PFSK-1 (cell line): ENCODE measurements around the gene AKR7A3.

ENCODE experiments used
- FOXP2 ChIP-seq: optimal IDR thresholded peaks from 2 replicates; pipeline ENCODE3; 2011; ENCODE audit warnings: borderline replicate concordance, control low read depth, inconsistent platforms; ENCODE audit not compliant: insufficient read depth; ENCODE audit errors: extremely low read length, extremely low read depth
- POLR2AphosphoS5 ChIP-seq: IDR thresholded peaks from 2 replicates; pipeline ENCODE4 v1.6.1; 2012; ENCODE audit warnings: low read depth, mild to moderate bottlenecking, control low read depth, low read length, moderate library complexity
- REST ChIP-seq, 2 experiments: IDR thresholded peaks; 2 replicates each; pipeline versions ENCODE4 v1.6.1 to v1.8.0; 2011 to 2012; ENCODE audit warnings: low read depth in 2 of 2, low read length in 2 of 2, control low read depth in 1 of 2, inconsistent platforms in 1 of 2, mild to moderate bottlenecking in 1 of 2, moderate library complexity in 1 of 2; ENCODE audit not compliant: insufficient read depth in 1 of 2
- SIN3A ChIP-seq: IDR thresholded peaks from 2 replicates; pipeline ENCODE4 v1.6.1; 2012; ENCODE audit warnings: mild to moderate bottlenecking, low read length, moderate library complexity, borderline replicate concordance; ENCODE audit not compliant: insufficient read depth
- TAF1 ChIP-seq: IDR thresholded peaks from 2 replicates; pipeline ENCODE4 v1.6.1; 2012; ENCODE audit warnings: low read length, control low read depth, borderline replicate concordance; ENCODE audit not compliant: insufficient read depth

AKR7A3 gene

DNA sequence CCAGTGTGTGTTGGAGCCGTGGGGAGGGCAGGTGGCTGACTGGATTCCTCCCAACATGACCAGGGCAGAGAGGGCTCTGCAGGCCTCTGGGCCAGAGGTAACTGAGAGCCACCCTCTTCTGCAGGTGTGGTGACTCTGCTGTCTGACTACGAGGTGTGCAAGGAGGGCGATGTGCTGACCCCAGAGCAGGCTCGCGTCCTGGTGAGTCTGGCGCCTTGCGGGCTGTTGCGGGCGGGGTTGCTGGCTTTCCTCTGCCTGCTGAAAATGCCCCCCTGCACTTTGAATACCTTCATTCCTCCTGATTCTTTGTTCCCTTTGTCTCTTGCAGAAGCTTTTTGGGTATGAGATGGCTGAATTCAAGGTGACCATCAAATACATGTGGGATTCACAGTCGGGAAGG is 30.2 kb downstream of the AKR7A3 start:
- TF ChIP-seq POLR2AphosphoS5, result no peak
- TF ChIP-seq REST (IDR thresholded peaks at IDR 0.05; ENCODE audit: insufficient read depth in 1 of 2, low read depth in 2 of 2, low read length in 2 of 2), result no peak
- TF ChIP-seq FOXP2, result no peak
- TF ChIP-seq TAF1, result no peak
- no peak for TF ChIP-seq SIN3A

DNA sequence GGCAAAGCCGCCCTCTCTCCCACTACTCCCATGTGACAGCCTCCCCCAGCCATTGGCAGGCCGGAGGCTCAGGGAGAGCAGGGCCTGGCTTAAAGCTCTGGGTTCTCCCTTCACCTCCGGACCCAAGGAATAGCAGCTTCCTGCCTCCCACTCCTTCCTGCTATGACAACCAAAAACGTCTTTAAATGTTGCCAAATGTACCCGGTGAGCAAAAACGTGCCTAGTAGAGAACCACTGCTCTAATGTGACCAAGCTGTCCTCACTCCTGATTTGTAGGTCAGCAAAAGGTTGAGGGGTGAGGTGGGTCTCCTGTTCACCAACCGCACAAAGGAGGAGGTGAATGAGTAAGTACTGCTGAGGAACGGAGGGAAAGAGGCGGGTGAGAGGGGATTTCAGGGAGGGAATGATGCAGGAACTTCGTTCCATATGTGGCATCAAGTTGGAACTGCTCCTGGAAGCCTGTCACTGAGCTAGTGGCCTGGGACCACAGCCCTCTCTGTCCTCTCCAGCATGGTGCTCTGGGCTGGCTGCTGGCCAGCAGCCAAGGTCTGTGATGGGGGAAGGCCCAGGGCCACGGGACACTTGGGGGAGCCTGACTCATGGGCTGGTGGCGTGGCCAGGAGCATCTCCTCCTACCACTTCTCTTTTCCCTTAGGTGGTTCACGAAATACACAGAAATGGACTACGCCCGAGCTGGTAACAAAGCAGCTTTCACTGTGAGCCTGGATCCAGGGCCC is 31.2 kb downstream of the AKR7A3 start:
- TF ChIP-seq TAF1 (no peak), SIN3A (no peak), REST (IDR thresholded peaks at IDR 0.05; ENCODE audit: insufficient read depth in 1 of 2, low read depth in 2 of 2, low read length in 2 of 2) (no peak), FOXP2 (no peak), POLR2AphosphoS5 (no peak)

DNA sequence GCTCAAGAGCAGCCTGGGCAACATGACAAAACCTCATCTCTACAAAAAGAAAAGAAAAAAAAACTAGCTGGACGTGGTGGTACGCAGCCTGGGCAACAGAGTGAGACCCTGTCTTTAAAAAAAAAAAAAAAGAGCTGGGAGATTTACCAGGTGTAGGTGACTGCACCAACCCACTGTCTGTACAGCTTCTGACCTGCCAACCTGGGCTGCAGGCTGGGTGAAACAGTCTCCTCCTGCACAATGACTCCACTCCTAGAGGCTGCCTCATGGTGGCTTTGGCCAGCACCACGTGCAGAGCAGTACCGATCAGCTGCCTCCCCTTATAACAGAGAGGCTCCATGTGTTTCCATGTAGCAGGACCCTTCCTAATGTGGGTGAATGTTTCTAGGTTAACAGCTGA is 33.3 kb downstream of the AKR7A3 start:
- no peak for TF ChIP-seq TAF1
- TF ChIP-seq SIN3A, result no peak
- TF ChIP-seq REST (IDR thresholded peaks at IDR 0.05; ENCODE audit: insufficient read depth in 1 of 2, low read depth in 2 of 2, low read length in 2 of 2), result no peak
- TF ChIP-seq POLR2AphosphoS5, result no peak
- TF ChIP-seq FOXP2, result no peak

DNA sequence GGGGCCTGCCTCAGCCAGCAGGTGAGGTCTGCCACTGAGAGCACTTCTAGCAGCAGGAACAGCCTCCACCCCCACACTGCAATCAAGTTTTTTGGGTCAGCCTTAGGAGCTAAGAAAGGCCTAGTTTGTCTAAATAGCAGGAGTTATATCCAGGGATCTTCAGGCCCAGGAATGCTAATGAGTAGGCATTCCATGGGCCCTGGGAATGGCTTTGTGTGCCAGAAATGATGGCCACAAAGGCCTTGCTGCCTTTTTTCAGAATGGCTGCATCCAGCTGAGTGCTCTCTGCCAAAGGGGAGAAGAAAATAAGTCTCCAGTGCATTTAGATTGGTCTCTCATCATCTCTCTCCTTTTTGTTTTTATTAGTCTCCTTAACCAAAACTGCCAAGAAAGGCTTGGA is 34.2 kb downstream of the AKR7A3 start:
- TF ChIP-seq TAF1, result no peak
- TF ChIP-seq REST (IDR thresholded peaks at IDR 0.05; ENCODE audit: insufficient read depth in 1 of 2, low read depth in 2 of 2, low read length in 2 of 2), result no peak
- no peak for TF ChIP-seq SIN3A
- TF ChIP-seq POLR2AphosphoS5, result no peak
- TF ChIP-seq FOXP2, result no peak
